Measurements from ENCODE around the gene LHFPL3. TPM values are rescaled to one million over a fixed set of nuclear protein-coding genes. Genes with fewer than 3 reads are reported as not detected.
A peak's percentile ranks its signal among the peaks of the same experiment; 100 is the strongest.
"Not testable (repeated sequence)": the region's sequence is repeated elsewhere in the genome, so short reads cannot be mapped to it uniquely, and the experiment has no call there.

LHFPL3 gene
- total RNA-seq, 1 donor from 2014 or later: not detected

DNA sequence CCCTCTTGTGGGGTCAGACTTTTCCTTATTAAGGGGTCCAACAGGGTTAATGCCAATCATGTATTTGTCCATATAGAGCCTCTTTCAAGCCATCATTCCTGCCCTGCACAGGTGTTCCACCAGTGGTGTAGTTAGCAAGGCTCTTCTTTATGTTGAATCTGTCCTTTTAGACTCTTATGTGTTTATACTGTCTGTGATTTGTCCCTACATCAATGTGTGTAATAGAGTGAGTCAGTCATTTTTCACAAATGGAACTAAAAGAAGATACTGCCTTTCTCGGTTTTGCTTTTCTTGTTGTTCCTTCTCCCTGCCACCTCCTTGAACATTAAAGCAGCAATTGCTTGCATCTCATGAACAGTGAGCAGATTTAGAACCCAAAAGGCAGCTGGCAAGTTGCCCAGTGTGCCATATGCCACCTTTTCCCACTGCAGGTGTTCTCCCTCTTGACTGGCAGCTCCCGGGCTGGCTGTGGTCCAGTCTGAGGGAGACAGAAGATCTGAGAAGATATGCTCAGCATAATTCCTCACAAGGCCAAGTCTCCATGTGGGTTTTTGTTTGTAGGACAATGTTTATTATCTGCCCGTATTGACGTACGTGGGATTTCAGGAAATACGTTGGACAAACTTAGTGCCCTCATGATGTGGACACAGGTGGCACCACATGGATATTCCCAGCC, 154.1 kb downstream of the LHFPL3 start:
- peak; percentile 3 for DNase-seq

DNA sequence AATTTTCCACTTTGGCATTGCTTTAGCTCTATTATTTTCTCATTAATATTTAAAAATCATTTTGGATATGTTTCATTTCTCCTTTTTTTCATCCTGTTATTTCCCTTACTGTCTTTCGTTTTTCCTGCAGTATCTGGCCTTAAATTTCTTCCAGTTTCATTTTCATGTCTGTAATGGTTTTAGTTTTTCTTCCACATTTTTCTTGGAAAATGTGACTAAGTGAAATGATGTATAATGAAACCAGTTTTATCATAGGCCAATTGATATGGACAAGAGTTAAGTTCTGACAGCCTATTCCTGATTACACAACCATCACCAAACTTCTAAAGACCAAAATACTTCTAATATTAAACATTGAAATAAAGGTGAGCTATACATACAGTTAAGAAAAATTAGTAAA, 158.5 kb downstream of the LHFPL3 start:
- no peak for DNase-seq

DNA sequence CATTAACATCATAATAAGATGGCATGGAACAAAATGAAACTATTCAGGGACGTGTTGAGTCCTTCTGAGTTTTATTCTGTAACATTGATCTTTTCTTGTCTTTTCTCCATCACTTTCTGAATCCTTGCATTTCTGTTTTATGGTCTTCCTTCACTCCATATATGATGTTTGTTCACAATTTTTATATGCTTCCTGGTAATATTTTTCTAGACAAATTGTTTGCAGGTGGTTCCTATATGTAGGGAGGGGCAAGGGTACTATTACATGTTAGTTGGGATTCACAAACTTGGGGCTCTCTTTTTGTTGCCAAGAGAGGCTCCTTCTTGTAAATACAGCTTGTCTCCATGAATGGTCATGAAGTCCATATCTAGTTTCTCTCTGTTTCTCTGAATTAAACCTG, 159.2 kb downstream of the LHFPL3 start:
- DNase-seq: no peak

DNA sequence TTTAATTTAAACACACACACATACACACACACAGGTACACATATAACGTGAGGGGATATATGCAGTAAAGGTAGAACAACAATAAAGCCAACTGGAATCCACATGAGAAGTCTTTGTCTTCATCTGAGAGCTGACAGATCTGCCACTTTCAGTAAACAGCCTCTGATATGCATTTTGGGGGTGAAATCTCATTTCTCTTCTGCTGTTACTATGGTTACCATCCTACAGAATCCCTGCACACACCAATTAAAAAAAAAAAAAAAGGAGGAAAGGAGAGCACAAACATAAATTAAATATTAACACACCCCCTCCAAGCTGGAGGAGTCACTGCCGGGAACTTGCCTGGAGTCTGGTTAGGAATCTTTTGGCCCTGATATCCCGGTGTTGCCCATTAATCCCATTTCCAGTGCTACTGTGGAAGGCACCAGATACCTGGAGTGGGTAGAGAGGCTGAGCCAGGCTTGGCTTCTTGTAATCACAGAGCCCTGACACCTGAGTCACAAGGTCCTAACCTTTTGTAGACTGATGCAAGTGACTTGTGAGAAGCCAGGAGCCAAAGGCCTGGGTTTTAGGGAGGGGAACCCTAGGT, 169.1 kb downstream of the LHFPL3 start:
- no peak for DNase-seq

DNA sequence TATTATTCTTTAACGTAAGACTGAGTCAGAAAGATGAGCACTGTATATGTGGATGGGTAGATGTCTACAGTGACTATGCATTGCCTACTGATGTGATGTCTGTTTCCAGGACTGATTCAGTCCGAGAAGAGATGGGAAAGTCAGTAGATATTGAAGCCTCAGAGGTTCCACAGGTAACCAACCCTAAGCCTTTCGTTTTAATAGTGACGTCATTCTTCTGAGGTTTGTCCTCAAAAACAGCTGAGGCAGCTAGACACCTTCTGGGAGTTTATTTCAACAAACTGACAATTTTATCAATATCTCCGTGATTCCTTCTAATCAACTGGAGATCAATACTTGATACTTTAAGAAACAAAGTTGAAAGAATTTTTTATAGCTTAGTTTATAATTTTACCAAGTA, 171.6 kb downstream of the LHFPL3 start:
- no peak for DNase-seq

DNA sequence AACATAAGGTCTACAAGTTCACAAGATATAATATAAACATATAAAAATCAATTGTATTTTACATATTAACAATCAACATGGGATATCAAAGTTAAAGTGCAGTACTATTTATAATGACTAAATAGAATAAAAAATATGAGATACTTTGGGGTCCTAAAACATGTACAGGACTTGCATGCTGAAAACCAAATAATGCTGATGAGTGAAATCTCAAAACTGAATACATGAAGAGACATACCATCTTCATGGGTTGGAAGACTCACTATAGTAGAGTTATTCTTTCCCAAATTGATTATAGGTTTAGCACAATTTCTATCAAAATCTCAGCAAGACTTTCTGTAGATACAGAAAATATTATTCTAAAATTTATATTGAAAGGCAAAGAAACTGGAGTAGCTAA, 181.5 kb downstream of the LHFPL3 start:
- DNase-seq: no peak

DNA sequence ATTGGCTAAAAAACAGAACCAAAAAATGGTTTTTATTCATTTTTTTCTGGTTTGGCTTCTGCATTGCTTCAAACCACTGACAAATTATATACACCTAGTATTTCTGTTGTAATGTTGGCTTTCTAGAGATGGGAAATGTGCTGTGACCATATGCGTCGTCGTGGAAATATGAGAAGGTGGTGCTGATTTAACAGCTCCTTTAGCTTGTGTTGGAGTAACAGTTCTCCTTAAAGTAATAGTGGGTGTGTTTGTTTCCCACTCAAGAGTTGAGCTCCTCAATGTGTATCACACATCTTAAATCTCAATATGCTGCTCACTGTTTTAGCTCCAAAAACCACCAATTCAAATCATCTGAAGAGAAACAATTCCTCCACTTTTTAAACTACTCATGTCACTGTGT, 196.4 kb downstream of the LHFPL3 start:
- no peak for DNase-seq

DNA sequence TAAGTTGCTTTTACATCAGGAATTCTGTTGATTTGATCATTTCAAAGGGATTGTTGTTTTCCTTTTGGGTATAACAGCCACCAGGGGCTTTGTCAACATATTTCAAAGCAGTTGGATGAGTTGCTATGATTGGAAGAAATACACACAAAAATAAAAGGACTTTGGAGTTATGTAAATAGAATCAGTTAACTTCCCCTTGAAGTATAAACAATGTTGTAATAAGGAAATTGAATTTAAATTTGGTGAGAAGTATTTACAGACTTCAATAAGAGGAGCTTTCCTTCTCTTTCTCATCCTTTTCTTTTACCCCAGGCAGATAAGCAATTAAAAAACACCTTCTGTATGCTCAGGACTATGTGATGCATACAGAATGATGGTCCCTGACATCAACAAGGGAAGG, 199.7 kb downstream of the LHFPL3 start:
- no peak for DNase-seq

DNA sequence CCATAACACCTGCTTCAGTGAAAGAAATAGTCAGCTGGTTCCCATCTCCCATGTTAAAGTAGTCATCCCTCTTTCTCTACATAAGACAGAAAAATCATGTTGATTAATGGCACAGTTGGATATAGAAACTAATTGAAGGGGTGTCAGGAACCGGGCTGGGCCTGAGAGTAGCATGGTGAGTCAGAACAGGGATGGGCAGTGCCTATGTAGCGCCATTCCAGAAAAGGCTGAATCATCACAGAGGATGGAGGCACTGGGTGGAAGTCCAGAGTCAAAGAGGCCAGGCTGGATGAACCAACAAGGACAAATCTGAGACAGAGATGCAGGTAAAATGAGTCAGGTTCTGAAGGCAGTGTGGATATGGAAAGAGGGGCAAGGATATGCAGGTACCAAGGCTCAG, 201.2 kb downstream of the LHFPL3 start:
- DNase-seq: no peak

DNA sequence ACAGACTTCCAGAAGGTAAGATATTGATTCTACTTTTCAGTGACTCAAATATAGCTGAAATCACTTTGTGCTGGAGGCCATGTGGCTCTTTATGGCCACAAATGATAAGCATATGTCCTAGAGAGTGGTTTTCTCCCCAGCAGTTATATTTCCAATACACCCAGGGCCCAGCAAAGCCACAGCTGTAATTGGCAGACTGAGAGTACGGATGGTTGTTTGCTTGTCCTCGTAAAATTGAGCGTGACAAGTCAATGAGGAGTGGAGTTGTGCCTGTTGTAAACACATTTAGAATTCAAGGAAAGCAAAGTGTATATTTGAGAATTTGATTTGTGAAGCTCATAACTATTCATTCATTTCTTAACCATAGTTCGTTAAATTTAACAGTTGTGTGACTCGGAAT, 201.8 kb downstream of the LHFPL3 start:
- DNase-seq: no peak

DNA sequence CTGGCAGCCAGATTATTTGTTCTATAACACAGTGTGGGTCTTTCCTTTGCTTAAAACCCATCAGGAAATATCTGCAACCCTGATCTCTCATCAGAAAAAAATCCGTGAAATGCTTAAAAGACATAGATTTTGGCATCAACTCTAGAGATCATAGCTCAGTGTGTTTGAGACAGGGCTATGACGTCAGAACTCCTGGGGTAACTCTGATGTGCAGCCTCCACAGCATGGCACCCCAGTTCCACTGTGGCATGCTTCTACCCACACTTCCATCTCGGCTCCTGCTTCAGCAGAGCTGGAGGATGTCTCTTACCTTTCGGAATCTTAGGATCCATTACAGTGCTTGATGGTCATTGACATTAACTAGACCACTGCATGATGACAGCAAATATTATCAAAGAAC, 205.7 kb downstream of the LHFPL3 start:
- no peak for DNase-seq

DNA sequence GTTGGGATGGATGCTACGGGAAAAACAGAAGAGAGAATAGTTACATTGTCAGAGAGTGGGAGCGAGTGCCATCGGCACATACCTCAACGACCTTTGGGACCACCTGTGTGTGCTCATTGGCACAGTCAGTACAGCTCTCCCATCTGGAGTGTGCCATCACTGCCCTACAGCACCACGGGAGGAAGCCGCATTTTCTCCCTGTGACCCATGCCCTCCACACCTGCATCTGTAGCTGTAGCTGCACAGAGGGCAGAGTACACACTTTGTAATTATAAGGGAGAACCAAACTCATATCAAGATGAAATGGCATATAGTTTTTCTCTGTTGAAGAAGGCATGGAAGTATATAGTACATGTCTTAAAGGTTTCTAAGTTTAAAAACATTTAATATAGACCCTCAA, 207.4 kb downstream of the LHFPL3 start:
- no peak for DNase-seq

DNA sequence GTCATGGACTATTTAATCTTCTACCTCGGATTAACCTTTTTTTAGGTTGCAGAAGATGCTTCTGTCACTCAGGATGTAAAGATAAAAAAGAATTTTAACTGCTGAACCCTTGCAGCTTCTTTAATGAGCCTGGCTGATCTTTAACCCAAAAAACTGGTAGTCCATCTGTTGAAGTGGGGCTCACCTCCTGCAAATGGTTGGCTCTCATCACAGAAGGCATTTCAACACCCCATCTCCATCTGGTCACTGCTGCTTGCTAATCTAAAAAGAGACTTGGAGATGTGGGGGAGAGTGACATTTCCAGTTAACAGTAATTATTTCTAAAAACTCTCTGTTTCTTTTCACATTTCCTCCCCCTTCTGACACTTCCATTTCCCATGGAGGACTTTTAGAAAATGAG, 208.6 kb downstream of the LHFPL3 start:
- no peak for DNase-seq

DNA sequence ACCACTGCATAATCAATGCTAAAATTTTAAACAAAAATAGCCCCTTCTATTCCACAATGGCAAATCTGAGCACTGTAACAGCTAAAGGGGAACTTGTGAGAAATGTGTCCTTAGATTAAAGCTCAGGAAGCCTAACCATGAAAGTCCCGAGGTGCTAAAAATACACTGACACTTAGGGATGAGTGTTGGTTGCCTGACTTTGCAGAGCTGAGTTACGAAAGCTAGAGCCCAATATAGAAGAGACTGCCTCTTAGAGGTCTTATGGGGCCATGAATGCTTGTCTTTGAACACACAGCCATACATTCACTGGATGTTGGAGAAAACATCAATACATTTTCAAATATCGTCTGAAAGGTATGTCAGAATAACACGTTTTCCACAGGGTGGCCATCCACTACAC, 209.7 kb downstream of the LHFPL3 start:
- DNase-seq: no peak

DNA sequence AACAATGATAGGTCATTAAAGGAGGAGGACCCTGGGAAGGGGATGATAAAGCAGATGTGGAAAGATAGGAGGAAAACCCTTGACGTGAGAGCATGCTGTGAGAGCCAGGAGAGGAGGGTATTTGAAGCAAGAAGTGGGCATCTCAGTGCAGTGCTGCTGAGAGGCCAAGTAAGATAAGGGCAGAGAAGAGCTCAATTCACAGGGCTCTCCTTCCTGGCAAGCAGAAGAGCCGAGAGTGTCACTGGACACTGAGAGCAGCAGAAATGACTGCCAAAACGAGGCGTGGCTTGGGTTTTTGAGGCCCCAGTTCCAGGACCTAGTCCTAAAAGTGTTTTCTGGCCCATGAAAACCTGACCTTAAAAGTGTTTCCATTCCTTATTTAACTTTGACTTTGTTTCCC, 213.5 kb downstream of the LHFPL3 start:
- no peak for DNase-seq

DNA sequence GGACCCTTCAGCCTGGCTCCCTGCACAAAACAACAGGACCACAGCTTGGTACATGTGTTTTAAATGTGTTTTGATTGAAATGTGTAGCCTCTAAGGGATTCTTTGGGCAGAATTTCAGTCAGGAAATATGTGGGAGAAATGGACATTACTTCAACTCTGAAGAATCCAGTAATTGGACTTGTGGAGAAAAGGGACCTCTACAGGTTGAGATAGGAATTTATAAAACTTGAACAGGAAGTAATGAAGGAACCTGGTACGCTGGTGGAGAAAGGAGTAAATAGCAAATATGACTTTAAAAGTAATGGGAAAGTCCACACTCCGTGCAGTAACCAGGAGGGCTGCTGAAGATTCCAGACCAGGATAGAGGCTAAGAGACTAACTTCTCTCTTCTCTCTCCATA, 220.5 kb downstream of the LHFPL3 start:
- no peak for DNase-seq

DNA sequence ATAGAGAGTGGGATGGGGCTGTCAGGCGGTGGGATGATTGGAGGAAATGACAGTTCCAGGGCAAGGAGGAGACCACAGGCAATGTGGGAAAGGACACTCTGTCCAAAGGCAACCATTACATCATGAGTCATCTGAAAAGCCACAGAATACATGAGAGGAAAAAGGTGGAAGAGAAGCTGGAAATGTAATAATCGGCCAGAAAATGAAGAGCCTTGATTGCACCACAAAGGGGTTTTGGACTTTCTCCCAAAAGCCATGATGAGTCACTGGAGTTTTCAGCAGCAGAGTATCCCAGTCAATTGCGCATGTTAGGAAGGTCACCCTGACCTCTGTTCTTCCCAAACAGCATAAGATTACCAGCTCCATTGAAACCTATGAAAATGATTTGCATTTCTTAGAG, 222.0 kb downstream of the LHFPL3 start:
- DNase-seq: no peak

DNA sequence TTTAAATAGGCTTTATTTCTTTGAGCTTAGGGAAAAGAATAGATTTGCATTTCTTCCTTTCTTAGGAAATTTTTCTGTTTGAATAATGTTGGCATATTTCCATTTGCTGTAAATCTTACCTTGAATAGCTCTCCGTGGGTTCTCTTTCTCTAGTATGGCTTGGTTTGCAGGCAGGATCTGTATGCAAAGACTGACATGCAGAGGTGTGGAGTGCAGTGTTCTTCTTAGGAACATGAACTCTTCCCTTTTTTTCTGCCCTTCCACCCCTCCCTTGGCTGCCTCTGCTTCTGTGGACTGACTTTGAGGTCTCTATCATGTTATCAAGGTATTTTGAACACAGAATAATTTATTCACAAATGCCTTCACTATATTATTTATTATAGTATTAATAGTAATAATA, 222.8 kb downstream of the LHFPL3 start:
- no peak for DNase-seq

DNA sequence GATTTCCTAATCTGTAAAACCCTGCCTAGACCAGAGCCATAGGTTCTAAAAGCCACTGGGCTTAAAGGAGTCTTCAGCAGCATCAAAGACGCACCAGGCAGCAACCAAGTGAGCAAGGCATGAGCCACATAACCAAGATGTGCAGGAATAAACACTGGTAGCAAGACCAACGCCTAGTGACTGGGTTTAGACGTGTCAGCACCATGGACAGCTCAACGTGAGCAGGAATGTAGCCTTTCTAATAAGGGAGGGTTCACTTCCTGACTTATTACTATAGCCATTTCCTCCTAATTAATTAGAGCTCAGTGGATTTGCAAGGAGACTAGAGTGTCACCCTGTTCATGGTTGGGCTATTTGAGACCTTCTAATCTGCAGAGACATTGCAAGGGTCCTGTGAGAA, 223.7 kb downstream of the LHFPL3 start:
- DNase-seq: peak; percentile 67

DNA sequence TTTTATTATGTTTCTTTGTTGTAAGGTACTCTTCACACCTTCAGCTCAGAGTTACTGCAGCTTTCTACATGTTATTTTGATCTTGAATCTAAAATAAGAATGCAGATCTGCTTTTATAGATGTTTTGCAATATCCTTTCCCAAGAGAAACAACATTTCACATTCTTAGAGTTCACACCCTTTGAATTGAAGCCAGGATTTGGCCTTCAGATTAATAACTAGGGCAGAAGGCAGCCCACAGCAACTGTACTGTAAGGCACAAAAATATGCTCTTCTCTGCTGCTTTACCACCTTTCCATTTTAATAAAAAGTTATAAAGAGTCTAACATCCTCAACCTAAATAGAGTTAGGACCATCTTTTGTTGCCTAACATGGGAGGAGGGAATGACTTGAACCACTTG, 224.7 kb downstream of the LHFPL3 start:
- DNase-seq: no peak

DNA sequence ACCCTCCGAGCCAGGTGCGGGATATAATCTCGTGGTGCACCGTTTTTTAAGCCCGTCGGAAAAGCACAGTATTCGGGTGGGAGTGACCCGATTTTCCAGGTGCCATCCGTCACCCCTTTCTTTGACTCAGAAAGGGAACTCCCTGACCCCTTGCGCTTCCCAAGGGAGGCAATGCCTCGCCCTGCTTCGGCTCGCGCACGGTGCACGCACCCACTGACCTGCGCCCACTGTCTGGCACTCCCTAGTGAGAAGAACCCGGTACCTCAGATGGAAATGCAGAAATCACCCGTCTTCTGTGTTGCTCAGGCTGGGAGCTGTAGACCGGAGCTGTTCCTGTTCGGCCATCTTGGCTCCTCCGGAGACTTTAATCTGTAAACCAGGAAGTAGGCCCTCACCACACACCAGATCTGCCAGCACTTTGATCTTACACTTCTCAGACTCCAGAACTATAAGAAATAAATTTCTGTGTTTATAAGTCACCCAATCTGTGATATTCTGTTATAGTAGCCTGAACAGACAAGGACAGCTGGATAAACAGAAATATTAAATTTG, 235.0 kb downstream of the LHFPL3 start:
- not testable (repeated sequence) for DNase-seq

DNA sequence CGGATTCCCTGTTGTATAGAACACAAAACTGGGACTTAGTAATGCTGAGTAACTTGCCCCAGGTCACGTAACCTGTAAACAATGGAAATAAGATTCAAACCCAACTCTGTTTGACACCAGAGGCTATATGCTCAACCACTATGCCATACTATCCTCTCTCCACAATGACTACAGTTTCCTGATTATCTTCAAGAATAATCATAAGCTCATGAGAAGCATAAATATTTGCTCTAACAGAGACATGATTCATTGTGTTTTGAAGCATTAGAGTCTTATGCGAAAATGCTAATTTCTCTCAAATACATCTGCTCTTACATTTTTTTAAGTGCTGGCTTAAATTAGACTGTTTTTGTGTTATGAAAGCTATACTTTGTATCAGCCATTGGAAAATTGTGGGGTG, 241.3 kb downstream of the LHFPL3 start:
- no peak for DNase-seq

DNA sequence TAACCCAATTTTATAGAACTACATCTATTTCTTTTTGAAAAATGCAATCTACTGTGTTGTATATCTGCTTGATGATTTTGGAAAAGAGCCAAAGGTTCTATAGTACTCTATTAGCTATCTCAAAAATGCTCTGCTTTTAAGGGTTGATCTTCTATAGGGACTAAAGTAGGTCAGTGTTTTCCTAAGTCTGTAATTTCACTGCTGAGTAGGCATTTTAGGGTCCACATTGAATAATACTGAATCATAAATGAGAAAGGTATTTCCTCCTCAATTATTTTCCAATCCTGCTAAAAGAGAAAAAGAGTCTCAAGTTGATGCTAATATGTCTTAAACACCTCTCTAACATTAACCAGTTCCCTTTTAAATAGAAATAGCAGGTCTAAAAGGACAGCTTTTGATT, 244.2 kb downstream of the LHFPL3 start:
- DNase-seq: no peak

DNA sequence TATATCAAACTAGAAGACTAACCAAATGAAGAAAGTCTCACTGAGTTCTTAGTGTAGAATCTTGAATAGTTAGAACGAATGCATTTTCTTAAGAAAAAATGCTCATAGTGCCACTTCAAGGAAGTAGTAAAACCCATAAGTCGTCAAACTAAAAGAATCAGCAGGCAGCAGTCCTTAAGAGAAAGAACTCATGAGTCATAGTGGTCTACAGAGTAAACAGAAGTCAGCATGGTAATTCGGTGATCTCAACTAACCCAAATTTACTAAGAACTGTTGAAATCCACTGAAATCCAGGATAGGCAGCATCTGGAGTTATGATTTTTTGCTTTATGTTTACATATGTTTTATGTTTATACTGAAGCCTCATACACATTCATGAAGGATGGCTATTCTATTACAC, 256.2 kb downstream of the LHFPL3 start:
- DNase-seq: no peak
